Esophagus muscularis mucosa (tissue), 4 donors: ENCODE results near the gene CDKN3. TPM values are rescaled to one million over a fixed set of nuclear protein-coding genes. Genes with fewer than 3 reads are reported as not detected.

Experiments used
- DNase-seq: peaks from one replicate; pipeline ENCODE4 v3.0.0-alpha.2; 2017; ENCODE audit errors: extremely low spot score
- H3K27ac ChIP-seq, 4 donors: fragments of 200-600 bp; sonication (generic); replicated peaks in 1 of 4; 1 replicate in 3 of 4; 2 replicates in 1 of 4; pipeline ENCODE4 v1.5.1; 2016 to 2019; ENCODE audit warnings: mild to moderate bottlenecking in 1 of 4
- H3K27me3 ChIP-seq, 4 donors: fragments of 200-600 bp; sonication (generic); one replicate each; pipeline versions ENCODE4 v1.5.1 to v1.6.0; 2016 to 2019
- H3K36me3 ChIP-seq, 4 donors: fragments of 200-600 bp; sonication (generic); one replicate each; pipeline ENCODE4 v1.5.1; 2016 to 2019
- H3K4me1 ChIP-seq, 4 donors: fragments of 200-600 bp; sonication (generic); one replicate each; pipeline ENCODE4 v1.5.1; 2016 to 2019
- H3K4me3 ChIP-seq, 4 donors: fragments of 200-600 bp; sonication (generic); 1 replicate in 2 of 4; 2 replicates in 2 of 4; pipeline ENCODE4 v1.5.1; 2016 to 2019; ENCODE audit warnings: mild to moderate bottlenecking in 4 of 4, moderate library complexity in 1 of 4
- H3K9me3 ChIP-seq, 4 donors: fragments of 200-600 bp; sonication (generic); 1 replicate in 3 of 4; 2 replicates in 1 of 4; pipeline ENCODE4 v1.5.1; 2016 to 2019
- EP300 ChIP-seq: sonication (generic); formaldehyde crosslinking; IDR thresholded peaks from one replicate; pipeline ENCODE4 v1.6.1; 2017; ENCODE audit warnings: antibody characterized with exemption
- POLR2A ChIP-seq: fragments of 450-650 bp; IDR thresholded peaks from one replicate; pipeline ENCODE4 v1.6.1; 2017; ENCODE audit warnings: antibody characterized with exemption, moderate library complexity, mild to moderate bottlenecking, low read depth
- POLR2AphosphoS5 ChIP-seq, 2 donors: sonication (generic); formaldehyde crosslinking; IDR thresholded peaks; one replicate each; pipeline ENCODE4 v1.6.1; 2017; ENCODE audit warnings: antibody characterized with exemption in 2 of 2
- WGBS: methylation state at CpG from one replicate; pipeline ENCODE4 v1.1.5; 2018; 5-methylcytosine and 5-hydroxymethylcytosine counted together
- intact Hi-C: fragments of 100-400 bp; cut with DNase I; formaldehyde crosslinking; loops from one replicate; pipeline ENCODE4 v1.15.1; 2023
- total RNA-seq, 4 donors: library from RNA; depleted of rRNA; stranded (reverse); fragments of >200 nt; gene quantifications; one replicate each; pipeline versions ENCODE4 v1.1.0 to v1.2.1, GENCODE V29; 2016
- TF ChIP-seq, protein P1 (sequence below), 3 experiments: fragments of 200-600 bp in 2 of 3; fragments of 450-650 bp in 1 of 3; sonication (generic) in 2 of 3; IDR thresholded peaks; one replicate each; pipeline ENCODE4 v1.5.1; 2017 to 2019; ENCODE audit warnings: antibody characterized with exemption in 3 of 3, mild to moderate bottlenecking in 2 of 3, moderate library complexity in 1 of 3

CDKN3 gene
- total RNA-seq, 4 donors from 2014 or later = 0.65 to 4.8 (median 1.0) TPM

DNA sequence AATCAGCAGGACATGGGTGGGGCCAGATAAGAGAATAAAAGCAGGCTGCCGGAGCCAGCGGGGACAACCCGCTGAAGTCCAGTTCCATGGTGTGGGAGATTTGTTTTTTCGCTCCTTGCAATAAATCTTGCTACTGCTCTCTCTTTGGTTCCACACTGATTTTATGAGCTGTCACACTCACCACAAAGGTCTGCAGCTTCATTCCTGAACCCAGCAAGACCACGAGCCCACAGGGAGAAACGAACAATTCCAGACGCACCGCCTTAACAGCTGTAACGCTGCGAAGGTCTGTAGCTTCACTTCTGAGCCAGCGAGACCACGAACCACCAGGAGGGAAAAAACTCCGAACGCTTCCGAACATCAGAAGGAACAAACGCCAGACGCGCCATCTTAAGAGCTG, 47.2 kb downstream of the CDKN3 start:
- no peaks in the 10 kb centered on the region for H3K9me3 ChIP-seq
- WGBS = 92% methylated on average over 18 of the region's 18 CpGs
- no peaks in the 10 kb centered on the region for H3K36me3 ChIP-seq
- no peak for DNase-seq
- peaks cover 18 to 40% (median 36%) of the 10 kb centered on the region in 4 donors for H3K4me1 ChIP-seq
- no peak overlapping the region for H3K27ac ChIP-seq
- TF ChIP-seq, protein P1, sequence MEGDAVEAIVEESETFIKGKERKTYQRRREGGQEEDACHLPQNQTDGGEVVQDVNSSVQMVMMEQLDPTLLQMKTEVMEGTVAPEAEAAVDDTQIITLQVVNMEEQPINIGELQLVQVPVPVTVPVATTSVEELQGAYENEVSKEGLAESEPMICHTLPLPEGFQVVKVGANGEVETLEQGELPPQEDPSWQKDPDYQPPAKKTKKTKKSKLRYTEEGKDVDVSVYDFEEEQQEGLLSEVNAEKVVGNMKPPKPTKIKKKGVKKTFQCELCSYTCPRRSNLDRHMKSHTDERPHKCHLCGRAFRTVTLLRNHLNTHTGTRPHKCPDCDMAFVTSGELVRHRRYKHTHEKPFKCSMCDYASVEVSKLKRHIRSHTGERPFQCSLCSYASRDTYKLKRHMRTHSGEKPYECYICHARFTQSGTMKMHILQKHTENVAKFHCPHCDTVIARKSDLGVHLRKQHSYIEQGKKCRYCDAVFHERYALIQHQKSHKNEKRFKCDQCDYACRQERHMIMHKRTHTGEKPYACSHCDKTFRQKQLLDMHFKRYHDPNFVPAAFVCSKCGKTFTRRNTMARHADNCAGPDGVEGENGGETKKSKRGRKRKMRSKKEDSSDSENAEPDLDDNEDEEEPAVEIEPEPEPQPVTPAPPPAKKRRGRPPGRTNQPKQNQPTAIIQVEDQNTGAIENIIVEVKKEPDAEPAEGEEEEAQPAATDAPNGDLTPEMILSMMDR (IDR thresholded peaks at IDR 0.05) = no peak
- TF ChIP-seq EP300 = no peak
- TF ChIP-seq POLR2A = no peak
- TF ChIP-seq POLR2AphosphoS5 (IDR thresholded peaks at IDR 0.05) = no peak
- no peak overlapping the region for H3K4me3 ChIP-seq
- no peaks in the 10 kb centered on the region for H3K27me3 ChIP-seq
- intact Hi-C loops = loop anchor here (5.0 kb wide), 1 partner anchor 47 kb away; the partner anchor contains the start of gene CDKN3

DNA sequence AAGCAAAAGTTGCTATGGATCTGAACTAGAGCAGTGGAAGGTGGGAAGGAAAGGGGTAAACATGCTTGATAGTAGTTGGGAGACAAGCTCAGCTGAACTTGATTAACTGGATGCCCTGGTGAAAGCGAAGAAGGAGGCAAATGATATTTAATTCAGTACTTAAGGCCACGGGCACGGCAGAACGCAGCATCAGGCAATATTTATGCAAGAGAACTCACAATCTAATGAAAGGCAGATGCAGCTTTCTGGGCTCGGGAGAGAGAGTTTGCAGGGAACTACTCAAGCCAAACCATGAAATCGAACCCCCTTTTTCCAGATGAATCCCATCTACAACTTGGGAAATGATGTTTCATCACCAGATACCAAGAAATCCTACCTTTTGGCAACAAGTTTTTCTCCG, 47.9 kb downstream of the CDKN3 start:
- WGBS = 87% methylated on average over 7 of the region's 7 CpGs
- Histone ChIP-seq H3K4me1 (peaks cover 18 to 33% (median 30%) of the 10 kb centered on the region in 4 donors), H3K36me3 (no peaks in the 10 kb centered on the region), H3K9me3 (no peaks in the 10 kb centered on the region), H3K27ac (no peak overlapping the region), H3K4me3 (no peak overlapping the region), H3K27me3 (no peaks in the 10 kb centered on the region)
- intact Hi-C loops = loop anchor here (5.0 kb wide), 1 partner anchor 47 kb away; the partner anchor contains the start of gene CDKN3
- no peak for TF ChIP-seq POLR2AphosphoS5 (IDR thresholded peaks at IDR 0.05)
- no peak for TF ChIP-seq POLR2A
- TF ChIP-seq EP300 = no peak
- TF ChIP-seq, protein P1 (IDR thresholded peaks at IDR 0.05) = no peak
- DNase-seq = no peak

DNA sequence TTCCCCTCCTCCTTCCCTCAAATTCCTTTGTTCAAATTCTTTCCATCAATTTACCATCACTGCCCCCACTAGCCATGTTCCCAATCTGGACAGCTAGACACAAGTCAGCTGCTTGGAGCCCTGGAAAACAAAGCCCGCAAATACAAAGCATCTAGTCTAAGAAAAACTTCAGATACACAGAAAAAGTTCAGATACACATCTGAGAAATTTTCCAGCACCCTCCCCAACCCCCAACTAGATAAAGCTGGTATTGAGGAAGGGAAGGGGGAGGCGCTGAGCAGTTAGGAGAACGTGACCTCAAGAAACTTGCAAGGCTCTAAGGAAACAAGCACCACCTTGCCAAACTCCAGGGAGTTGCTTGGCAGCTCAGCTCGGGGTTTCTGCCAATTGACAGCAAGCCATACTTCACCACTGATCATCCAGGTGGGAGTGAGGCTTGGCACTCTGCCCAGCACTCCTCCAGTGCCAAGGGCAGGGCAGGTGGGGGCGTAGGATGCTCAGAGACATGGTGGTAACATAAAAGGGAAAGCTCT, 49.4 kb downstream of the CDKN3 start:
- DNase-seq = no peak
- Histone ChIP-seq H3K9me3 (no peaks in the 10 kb centered on the region), H3K27me3 (no peaks in the 10 kb centered on the region), H3K36me3 (no peaks in the 10 kb centered on the region), H3K4me1 (peaks cover 10 to 24% (median 22%) of the 10 kb centered on the region in 4 donors), H3K27ac (no peak overlapping the region), H3K4me3 (no peak overlapping the region)
- TF ChIP-seq POLR2A = no peak
- TF ChIP-seq, protein P1 (IDR thresholded peaks at IDR 0.05) = no peak
- no peak for TF ChIP-seq POLR2AphosphoS5 (IDR thresholded peaks at IDR 0.05)
- 22% methylated on average over 5 of the region's 5 CpGs for WGBS
- intact Hi-C loops = no loop called here

DNA sequence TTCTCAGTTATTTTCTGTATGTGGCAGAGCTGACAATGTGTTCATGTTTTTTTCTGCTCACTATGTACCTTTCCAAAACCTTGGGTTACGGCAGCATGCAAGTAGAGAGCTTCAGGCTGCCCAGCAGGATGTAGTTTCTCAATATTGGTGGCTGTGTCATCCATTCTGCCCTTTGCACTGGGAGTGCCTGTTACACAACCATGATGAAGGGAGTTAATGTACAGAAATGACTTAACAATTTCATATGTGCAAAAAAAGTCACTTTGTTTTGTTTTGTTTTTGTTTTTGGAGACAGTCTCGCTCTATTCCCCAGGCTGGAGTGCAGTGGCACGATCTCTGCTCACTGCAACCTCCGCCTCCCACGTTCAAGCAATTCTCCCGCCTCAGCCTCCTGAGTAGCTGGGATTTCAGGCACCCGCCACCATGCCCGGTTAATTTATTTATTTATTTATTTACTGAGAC, 50.5 kb downstream of the CDKN3 start:
- intact Hi-C loops = no loop called here
- Histone ChIP-seq H3K36me3 (no peaks in the 10 kb centered on the region), H3K4me1 (peaks cover 7 to 19% (median 17%) of the 10 kb centered on the region in 4 donors), H3K27ac (no peak overlapping the region), H3K4me3 (no peak overlapping the region), H3K9me3 (no peaks in the 10 kb centered on the region), H3K27me3 (no peaks in the 10 kb centered on the region)
- TF ChIP-seq POLR2AphosphoS5 (IDR thresholded peaks at IDR 0.05) = no peak
- TF ChIP-seq, protein P1 (IDR thresholded peaks at IDR 0.05) = no peak
- TF ChIP-seq POLR2A = no peak
- TF ChIP-seq EP300 = no peak
- 84% methylated on average over 8 of the region's 8 CpGs for WGBS
- DNase-seq = no peak

DNA sequence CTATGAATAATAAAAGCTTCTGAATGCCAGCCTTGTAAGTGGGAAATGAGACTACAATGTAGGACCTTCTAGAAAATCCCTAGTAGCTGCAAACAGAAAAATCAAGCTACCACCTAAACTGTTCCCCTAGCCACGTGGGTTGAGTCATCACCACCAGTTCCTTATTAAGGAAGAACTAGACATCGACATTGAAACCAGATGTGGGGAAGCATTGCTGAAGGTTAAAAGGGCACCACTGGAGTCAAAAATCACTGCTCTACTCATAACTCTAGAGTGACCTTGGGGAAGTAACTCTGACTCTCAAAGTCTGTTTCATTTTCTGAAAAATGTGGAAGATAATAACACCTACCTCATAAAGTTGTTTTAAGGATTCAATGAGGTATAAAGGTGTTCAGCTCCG, 53.7 kb downstream of the CDKN3 start:
- no peak overlapping the region for H3K4me3 ChIP-seq
- H3K27ac ChIP-seq = no peak overlapping the region
- H3K36me3 ChIP-seq = no peaks in the 10 kb centered on the region
- no peak for DNase-seq
- TF ChIP-seq, protein P1 (IDR thresholded peaks at IDR 0.05) = no peak
- no peak for TF ChIP-seq POLR2A
- no peak for TF ChIP-seq POLR2AphosphoS5 (IDR thresholded peaks at IDR 0.05)
- no peak for TF ChIP-seq EP300
- intact Hi-C loops = no loop called here
- no peaks in the 10 kb centered on the region for H3K27me3 ChIP-seq
- H3K9me3 ChIP-seq = no peaks in the 10 kb centered on the region
- H3K4me1 ChIP-seq = peaks cover 7 to 14% (median 12%) of the 10 kb centered on the region in 4 donors
- 44% methylated on average over 3 of the region's 3 CpGs for WGBS
